Coronary artery (tissue), 2 donors: Measurements from ENCODE around the gene TTC7B.

ENCODE experiments used
- DNase-seq: peaks from one replicate; pipeline ENCODE4 v3.0.0-alpha.2; 2017; ENCODE audit warnings: low spot score
- H3K27ac ChIP-seq, 2 donors: fragments of 200-600 bp; sonication (generic); one replicate each; pipeline ENCODE4 v1.5.1; 2016 to 2019
- H3K4me3 ChIP-seq: fragments of 200-600 bp; sonication (generic); 2 replicates; pipeline ENCODE4 v1.5.1; 2016; ENCODE audit warnings: mild to moderate bottlenecking, moderate library complexity
- TF ChIP-seq, protein P1 (sequence below): fragments of 200-600 bp; sonication (generic); IDR thresholded peaks from one replicate; pipeline ENCODE4 v1.5.1; 2019; ENCODE audit warnings: antibody characterized with exemption

TTC7B gene

DNA sequence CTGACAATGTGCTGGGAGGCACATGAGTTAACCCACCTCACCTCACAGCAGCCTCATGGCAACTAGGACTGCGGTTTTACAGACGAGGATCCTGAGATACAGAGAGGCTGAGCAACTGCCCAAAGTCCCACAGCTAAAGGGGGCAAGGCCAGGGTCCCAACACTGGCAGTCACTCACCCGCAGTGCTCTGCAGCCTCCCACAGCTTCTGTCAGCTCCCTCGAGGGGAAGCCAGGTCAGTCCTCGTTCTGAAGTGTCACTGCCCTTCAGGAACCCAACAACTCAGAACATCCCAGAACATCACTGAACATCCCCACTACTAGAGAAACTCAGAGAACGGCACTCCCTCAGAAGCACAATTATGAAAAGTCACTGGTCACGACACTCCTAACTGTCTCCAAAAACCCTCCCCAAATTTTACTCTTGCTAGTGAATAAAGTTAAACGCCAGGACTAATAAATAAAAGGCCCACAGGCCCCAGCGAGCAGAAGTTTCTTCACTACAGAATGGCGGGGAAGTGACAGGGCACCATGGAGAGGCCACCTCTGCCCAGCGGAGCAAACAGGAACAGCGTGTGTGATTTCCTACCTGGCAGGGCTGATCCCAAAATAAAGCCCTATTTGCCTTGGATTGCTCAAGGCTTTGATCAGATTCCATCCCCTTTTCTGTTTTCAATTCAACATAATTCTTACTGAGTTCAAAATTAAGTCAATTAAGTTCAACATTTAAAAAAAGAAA, 75.1 kb downstream of the TTC7B start:
- Histone ChIP-seq H3K4me3 (no peak overlapping the region), H3K27ac (no peak overlapping the region)
- TF ChIP-seq, protein P1, sequence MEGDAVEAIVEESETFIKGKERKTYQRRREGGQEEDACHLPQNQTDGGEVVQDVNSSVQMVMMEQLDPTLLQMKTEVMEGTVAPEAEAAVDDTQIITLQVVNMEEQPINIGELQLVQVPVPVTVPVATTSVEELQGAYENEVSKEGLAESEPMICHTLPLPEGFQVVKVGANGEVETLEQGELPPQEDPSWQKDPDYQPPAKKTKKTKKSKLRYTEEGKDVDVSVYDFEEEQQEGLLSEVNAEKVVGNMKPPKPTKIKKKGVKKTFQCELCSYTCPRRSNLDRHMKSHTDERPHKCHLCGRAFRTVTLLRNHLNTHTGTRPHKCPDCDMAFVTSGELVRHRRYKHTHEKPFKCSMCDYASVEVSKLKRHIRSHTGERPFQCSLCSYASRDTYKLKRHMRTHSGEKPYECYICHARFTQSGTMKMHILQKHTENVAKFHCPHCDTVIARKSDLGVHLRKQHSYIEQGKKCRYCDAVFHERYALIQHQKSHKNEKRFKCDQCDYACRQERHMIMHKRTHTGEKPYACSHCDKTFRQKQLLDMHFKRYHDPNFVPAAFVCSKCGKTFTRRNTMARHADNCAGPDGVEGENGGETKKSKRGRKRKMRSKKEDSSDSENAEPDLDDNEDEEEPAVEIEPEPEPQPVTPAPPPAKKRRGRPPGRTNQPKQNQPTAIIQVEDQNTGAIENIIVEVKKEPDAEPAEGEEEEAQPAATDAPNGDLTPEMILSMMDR: no peak
- no peak for DNase-seq

DNA sequence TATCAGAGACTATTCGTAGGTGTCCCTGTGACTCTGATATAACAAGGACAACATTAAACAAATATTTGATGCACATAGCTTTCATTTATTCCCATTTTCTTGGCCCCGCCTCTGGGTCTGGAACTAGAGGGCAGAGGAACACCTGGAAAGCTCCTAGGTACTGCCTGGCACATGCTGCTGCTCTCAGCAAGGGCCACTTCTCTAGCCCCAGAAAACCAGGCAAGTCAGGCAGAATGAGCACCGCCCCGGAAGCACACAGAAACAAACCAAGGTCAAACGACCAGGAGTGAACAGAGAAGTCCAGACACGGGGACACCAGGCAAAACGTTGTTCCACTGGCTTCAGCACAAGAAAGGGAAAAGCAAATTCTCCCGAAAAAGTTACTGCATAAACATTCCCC, 76.1 kb downstream of the TTC7B start:
- TF ChIP-seq, protein P1: no peak
- no peak overlapping the region for H3K4me3 ChIP-seq
- DNase-seq: no peak
- no peak overlapping the region for H3K27ac ChIP-seq

DNA sequence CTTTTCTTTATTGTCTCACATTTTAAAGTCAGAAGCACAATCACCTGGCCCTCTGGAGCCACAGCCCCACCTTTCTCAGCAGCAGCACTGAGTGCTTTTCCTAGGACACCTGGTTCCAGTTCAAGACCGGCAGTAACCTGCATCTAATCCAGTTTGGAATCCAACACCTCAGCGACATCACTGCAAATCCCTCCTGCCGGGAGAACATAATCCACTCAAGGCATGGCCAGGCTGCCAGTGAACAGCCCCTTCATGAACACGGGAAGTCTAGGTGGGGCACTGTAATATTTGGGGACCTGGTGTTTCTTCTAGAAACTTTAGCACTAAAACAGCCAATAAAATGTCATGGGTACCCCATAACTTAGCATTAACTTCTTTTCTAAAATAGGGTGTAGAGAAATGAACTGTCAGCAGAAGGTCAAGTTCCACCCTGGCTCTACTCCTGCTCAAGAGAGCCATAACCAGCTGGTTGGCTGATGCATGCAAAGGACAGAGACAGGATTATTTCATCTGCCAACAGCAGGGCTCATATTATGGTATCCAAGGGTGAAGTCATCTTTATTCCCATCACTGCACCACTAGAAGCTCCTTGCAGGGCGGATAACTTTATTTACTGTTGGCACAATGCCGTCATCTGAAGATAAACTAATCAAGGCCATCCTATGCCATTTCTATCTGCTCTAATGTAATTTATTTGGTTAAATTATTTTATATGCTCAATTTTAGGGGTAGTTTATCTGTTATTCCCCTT, 76.7 kb downstream of the TTC7B start:
- Histone ChIP-seq H3K4me3 (no peak overlapping the region), H3K27ac (no peak overlapping the region)
- no peak for DNase-seq
- TF ChIP-seq, protein P1: no peak

DNA sequence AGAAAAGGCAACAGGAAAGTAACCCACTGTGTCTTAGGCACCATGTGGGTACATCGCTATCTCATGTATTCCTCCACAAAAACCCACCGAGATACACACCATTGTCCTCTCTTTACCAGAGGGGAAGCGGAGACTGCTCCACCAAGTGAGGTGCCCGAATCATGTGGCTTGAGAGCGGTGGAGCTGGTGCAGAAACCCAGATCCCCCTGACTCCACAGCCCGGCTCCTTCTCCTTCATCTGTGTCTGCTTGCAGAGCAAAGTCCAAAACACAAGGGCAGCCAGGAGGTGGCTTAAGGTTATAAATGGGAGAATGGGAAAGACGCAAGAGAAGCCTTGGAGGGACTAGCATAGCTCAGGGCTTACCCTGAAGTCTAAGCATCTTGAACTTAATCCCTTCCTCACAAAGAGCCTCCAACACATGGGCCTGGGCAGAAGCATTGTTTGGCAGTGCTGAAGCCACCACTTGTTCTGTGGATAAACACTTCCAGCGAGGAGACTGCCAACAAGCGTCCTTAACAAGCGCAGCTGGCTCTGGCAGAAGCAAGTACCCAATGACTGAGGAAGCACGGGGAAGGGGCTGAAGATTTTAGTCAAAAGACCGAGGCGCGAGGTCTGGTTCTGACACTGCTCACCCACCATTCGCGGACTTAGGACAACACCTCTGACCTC, 83.0 kb downstream of the TTC7B start:
- H3K27ac ChIP-seq: no peak overlapping the region
- H3K4me3 ChIP-seq: no peak overlapping the region
- no peak for DNase-seq
- TF ChIP-seq, protein P1: no peak

DNA sequence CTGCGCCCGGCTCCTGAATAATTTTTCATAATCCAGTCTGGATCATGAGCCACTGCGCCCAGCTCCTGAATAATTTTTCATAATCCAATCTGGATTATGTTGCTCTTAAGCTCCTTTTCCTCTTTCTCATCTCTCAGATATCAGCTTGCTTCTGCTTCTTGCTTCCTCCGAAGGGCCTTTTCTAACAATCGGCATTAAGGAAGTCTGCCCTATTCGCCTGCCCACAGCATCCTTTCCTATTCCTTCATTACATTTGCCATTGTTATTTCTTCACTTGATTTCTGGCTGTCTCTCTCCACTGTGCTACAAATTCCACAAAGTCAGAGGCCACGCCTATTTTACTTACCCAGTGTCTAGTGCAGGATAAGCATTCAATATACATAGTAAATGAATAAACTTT, 83.5 kb downstream of the TTC7B start:
- no peak for DNase-seq
- Histone ChIP-seq H3K27ac (peak overlapping the region in 1 of 2 donors; percentile 38), H3K4me3 (no peak overlapping the region)
- TF ChIP-seq, protein P1: no peak

DNA sequence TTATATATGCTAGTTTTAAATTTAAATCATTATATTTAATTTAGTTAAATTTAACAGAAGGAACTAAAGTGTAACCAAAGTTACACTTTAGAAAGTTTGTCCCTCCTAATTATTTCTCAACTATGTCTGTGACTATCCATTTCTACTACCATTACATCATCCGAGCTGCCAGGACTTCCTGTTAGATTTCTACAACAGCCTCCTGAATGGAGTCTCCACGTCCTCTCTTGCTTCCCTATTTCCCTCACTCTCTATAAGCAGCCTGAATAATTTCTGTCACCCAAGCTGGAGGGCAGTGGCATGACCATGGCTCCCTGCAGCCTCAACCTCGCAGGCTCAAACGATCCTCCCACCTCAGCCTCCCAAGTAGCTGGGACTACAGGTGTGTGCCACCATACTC, 84.1 kb downstream of the TTC7B start:
- Histone ChIP-seq H3K4me3 (no peak overlapping the region), H3K27ac (peak overlapping the region in 1 of 2 donors; percentile 38)
- DNase-seq: no peak
- TF ChIP-seq, protein P1: no peak
